ENCODE results near the gene COPS7B. TPM values are rescaled to one million over a fixed set of nuclear protein-coding genes. Genes with fewer than 3 reads are reported as not detected.

Gene COPS7B
- total and polyA plus RNA-seq, 2 experiments from 2014 or later, result 44.5 to 57.6 TPM

GRCh38 chr2:231794383-231794782 is 8.1 kb downstream of the COPS7B start:
- H3K4me1 ChIP-seq (ENCODE audit: low read depth), result no peaks in the 10 kb centered on the region
- H3K36me3 ChIP-seq, result peaks cover 21% of the 10 kb centered on the region
- no peaks in the 10 kb centered on the region for H3K27me3 ChIP-seq
- H3K4me3 ChIP-seq, result no peak overlapping the region
- no peak for TF ChIP-seq CTCF (IDR thresholded peaks at IDR 0.05; ENCODE audit: low read depth, low read length)
- no peaks in the 10 kb centered on the region for H3K9me3 ChIP-seq (ENCODE audit: low read depth)
- no peak for DNase-seq (ENCODE audit: low read depth in 1 of 2, low spot score in 1 of 2)
- no peak overlapping the region for H3K27ac ChIP-seq

GRCh38 chr2:231795525-231796327 is 9.5 kb downstream of the COPS7B start:
- H3K36me3 ChIP-seq, result peaks cover 33% of the 10 kb centered on the region
- no peaks in the 10 kb centered on the region for H3K4me1 ChIP-seq (ENCODE audit: low read depth)
- no peak overlapping the region for H3K4me3 ChIP-seq
- peak; percentile 36 to 73 for DNase-seq (ENCODE audit: low read depth in 1 of 2, low spot score in 1 of 2)
- H3K27me3 ChIP-seq, result no peaks in the 10 kb centered on the region
- TF ChIP-seq CTCF (IDR thresholded peaks at IDR 0.05; ENCODE audit: low read depth, low read length), result peak; percentile 39
- no peaks in the 10 kb centered on the region for H3K9me3 ChIP-seq (ENCODE audit: low read depth)
- H3K27ac ChIP-seq, result peak overlapping the region; percentile 40

GRCh38 chr2:231800493-231801091 is 14.3 kb downstream of the COPS7B start:
- no peaks in the 10 kb centered on the region for H3K4me1 ChIP-seq (ENCODE audit: low read depth)
- DNase-seq (ENCODE audit: low read depth in 1 of 2, low spot score in 1 of 2), result peak; percentile 42 to 51
- no peaks in the 10 kb centered on the region for H3K9me3 ChIP-seq (ENCODE audit: low read depth)
- no peaks in the 10 kb centered on the region for H3K27me3 ChIP-seq
- peak; percentile 76 for TF ChIP-seq CTCF (IDR thresholded peaks at IDR 0.05; ENCODE audit: low read depth, low read length)
- peaks cover 38% of the 10 kb centered on the region for H3K36me3 ChIP-seq
- no peak overlapping the region for H3K4me3 ChIP-seq
- H3K27ac ChIP-seq, result no peak overlapping the region

GRCh38 chr2:231803501-231804138 is 17.4 kb downstream of the COPS7B start:
- no peak for DNase-seq (ENCODE audit: low read depth in 1 of 2, low spot score in 1 of 2)
- Histone ChIP-seq H3K9me3 (ENCODE audit: low read depth) (no peaks in the 10 kb centered on the region), H3K27ac (no peak overlapping the region), H3K27me3 (no peaks in the 10 kb centered on the region), H3K4me1 (ENCODE audit: low read depth) (no peaks in the 10 kb centered on the region), H3K36me3 (peaks cover 37% of the 10 kb centered on the region), H3K4me3 (no peak overlapping the region)
- TF ChIP-seq CTCF (IDR thresholded peaks at IDR 0.05; ENCODE audit: low read depth, low read length), result no peak

- peaks cover 26% of the 10 kb centered on the region for H3K36me3 ChIP-seq
- no peak for DNase-seq (ENCODE audit: low read depth in 1 of 2, low spot score in 1 of 2)
- H3K27ac ChIP-seq, result no peak overlapping the region
- H3K9me3 ChIP-seq (ENCODE audit: low read depth), result no peaks in the 10 kb centered on the region
- no peaks in the 10 kb centered on the region for H3K27me3 ChIP-seq
- no peak for TF ChIP-seq CTCF (IDR thresholded peaks at IDR 0.05; ENCODE audit: low read depth, low read length)
- H3K4me3 ChIP-seq, result no peak overlapping the region
- H3K4me1 ChIP-seq (ENCODE audit: low read depth), result no peaks in the 10 kb centered on the region
Measured at GRCh38 chr2:231807020-231807419, 20.8 kb downstream of the COPS7B start.
